Suppressor macrophage treated with lipopolysaccharide for 1 hour (primary cell): Measurements from ENCODE around the gene FAM234B.
A peak's percentile ranks its signal among the peaks of the same experiment; 100 is the strongest.
"Not testable (repeated sequence)": the region's sequence is repeated elsewhere in the genome, so short reads cannot be mapped to it uniquely, and the experiment has no call there.

Source experiments
- DNase-seq, 3 donors: peaks; one replicate each; pipeline ENCODE4 v3.0.0-alpha.2; 2020 to 2022

Gene FAM234B

DNA sequence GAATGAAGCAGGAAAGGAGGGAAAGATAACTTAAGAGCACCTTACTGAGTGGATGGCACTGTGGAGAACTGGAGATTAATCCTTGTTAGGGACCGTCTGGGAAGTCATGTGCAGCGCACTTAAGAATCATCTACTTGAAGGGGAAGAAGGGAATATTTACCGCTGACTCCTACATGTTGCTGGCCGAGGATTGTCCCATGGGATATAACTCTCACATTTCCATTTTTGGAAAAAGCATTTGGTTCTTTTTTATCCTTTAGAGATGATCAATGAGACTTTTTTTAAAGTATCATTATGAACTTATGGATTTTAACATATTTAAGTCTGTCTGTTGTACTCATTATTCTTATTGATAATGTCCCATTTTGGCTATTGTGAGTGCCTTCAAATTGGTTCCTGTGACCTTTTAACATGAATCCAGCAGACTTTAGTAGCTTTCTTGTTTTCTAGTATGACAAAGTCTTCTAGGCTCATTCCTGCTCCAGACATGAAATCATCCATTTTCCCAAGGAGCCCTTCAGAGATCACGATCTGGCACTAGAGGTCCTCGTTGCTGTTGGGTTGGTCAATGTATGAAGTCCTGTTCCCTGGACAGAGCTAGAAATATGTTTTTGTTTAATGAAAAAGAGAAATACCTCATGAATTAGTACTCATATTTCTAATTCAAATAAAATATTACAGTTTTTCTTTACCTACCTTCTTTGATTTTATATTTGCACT is 20.2 kb upstream of the FAM234B start:
- DNase-seq: peak; percentile 55 to 80 (median 80)

- DNase-seq: peak in 2 of 3 donors; percentile 48 to 49
These were observed 19.7 kb upstream of the FAM234B start for GRCh38 chr12:13024531-13024916.

GRCh38 chr12:13026286-13026685 is 17.9 kb upstream of the FAM234B start:
- DNase-seq: no peak

DNA sequence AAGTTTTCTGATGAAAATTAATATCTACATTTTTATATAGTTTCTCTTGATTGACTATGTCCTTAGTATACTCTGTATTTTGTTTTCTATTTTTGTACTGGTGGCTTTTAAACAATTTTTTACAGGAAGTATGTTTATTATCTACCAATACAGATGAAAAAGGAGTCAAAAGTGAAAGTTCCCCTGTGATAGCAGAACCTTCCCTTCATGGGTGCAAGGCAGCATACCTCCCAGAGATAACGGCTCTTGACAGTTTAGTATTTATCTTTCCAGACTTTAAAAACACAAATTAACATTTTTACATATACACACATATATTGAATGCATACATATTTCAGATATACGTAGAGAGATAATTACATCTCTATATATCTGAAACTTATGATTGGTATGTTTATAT is 17.1 kb upstream of the FAM234B start:
- no peak for DNase-seq

- no peak for DNase-seq
These were observed 16.7 kb upstream of the FAM234B start for GRCh38 chr12:13027508-13027907.

GRCh38 chr12:13028825-13029570 is 15.2 kb upstream of the FAM234B start:
- no peak for DNase-seq

DNA sequence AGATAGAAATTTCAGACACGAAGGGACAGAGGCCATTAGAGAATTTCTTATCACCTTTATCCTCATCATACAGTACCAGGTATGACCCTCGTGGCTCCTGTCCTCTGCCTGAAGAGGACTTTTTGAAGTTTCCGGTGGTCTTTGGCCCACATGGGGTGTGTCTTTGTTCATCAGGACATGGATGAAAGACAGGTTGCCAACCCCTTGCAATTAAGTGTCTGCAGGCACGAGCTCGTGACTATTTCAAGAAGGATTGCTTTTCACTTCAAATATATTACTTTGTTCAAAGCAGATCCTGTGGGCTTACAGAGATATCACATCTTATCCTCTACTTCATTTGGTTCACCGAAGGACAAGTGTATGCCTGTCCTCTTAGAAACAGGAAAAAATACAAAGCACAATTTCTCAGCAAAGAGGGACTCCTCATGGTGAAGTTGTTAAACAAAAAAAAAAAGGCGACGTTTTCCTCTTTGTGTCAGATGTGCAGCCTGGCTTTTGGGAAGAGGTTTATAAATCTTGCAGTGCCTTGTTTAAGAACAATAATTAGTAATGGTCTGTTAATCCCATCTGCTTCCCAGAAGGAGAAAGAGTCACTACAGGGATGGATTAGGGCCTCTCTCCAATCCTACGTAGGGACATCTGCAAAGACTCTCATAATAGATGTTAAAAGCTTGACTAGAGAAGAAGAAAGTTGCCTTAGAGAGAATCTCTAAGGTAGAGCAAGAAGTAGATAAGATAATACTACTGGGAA is 13.5 kb upstream of the FAM234B start:
- DNase-seq: no peak

DNA sequence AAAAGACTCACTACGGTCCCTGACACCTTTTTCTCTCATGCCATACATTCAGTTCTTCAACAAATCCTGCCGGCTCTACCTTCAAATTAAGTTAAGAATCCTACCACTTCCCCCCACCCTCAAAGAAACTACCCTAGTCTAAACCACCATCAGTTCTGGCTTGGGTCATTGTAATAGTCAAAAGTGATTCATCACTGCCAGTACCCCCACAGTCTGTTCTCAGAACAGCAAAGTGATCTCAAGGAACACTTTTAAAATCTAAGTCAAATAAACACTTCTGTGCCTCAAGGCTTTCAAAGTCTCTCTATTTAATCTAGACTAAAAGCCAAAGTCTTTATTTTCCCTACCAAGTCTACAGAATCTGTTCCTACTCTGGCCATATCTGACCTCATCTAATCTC is 12.0 kb upstream of the FAM234B start:
- no peak for DNase-seq

- peak in 1 of 3 donors; percentile 29 for DNase-seq
These were observed 10.7 kb upstream of the FAM234B start for GRCh38 chr12:13033476-13033875.

GRCh38 chr12:13035335-13035734 is 8.8 kb upstream of the FAM234B start:
- DNase-seq: not testable (repeated sequence)

- DNase-seq: no peak
These were observed 7.3 kb upstream of the FAM234B start for GRCh38 chr12:13036881-13037280.

GRCh38 chr12:13038491-13039161 is 5.6 kb upstream of the FAM234B start:
- DNase-seq: no peak

DNA sequence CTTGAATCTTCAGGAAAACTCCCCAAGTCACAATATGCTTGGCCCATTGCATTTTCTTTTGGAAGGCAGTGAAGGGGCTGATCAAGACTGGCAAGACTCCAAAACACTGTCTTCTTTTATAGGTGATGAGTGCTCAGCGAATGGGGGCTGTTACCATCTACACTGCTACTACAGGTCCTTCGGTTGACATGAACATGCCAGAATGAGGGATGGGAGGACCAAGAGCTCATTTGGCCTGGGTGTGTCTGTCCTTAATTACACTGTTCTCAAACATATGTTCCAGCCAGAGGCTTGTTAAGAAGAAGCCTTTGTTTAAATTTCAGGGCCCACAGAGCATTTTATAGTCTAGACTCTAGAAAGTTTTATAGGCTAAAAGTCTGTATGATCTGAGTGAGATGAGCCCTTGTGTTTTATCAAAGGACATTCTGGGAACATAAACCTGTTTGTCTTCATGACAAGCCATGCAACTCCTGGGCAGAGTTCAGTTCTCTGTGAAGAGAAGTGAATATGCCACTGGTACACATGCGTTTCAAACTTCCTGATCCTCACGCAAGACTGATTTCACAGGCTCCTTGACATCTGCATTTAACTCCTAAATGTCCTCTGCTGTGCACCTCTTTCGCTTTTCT is 4.7 kb upstream of the FAM234B start:
- DNase-seq: no peak

GRCh38 chr12:13041224-13041623 is 3.0 kb upstream of the FAM234B start:
- DNase-seq: no peak

GRCh38 chr12:13042666-13043230 is 1.4 kb upstream of the FAM234B start:
- DNase-seq: no peak

DNA sequence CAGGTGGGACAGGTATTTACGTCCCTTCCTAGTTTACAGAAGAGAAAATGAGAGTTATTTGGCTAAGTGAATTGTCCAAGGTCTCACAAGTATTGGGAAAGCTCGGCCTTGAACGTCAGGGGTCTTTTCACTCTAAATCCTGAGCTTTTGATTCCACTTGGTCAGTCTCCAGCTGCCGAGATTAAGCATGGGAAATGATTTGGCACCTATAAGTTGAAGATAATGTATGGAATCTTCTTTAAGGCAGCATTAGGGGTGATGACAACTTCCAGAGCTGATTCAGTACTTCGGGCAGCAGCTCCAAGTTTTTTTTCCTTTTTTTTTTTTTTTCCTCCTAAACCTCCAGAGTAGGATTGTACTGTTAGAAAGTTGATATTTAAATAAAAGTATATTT is 722 bp downstream of the FAM234B start:
- DNase-seq: no peak

- no peak for DNase-seq
These were observed 1.6 kb downstream of the FAM234B start for GRCh38 chr12:13045816-13046215.

DNA sequence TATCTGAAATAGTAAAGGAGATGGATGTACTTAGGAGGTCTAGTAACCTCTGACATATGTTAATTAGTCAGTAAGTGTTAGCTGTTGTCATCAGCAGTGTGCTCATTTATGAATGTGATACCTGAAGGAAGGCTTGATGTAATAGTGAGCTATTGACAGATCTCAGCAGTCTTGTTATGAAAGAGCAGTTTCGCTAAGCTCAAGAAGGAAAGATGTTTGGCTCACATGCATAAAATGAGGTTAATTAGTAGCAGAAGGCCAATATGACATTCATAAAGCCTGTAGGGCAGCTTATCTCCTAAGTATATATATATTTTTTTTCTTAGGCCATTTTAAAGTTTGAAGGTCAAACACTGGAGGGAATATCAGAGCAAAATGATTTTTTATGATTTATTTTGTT is 2.8 kb downstream of the FAM234B start:
- DNase-seq: no peak

- DNase-seq: no peak
These were observed 5.6 kb downstream of the FAM234B start for GRCh38 chr12:13049816-13050215.

- no peak for DNase-seq
These were observed 8.2 kb downstream of the FAM234B start for GRCh38 chr12:13052421-13052820.

- not testable (repeated sequence) for DNase-seq
These were observed 9.4 kb downstream of the FAM234B start for GRCh38 chr12:13053617-13054016.

GRCh38 chr12:13060581-13060980 is 16.4 kb downstream of the FAM234B start:
- peak; percentile 59 to 88 (median 79) for DNase-seq
